ENCODE data around the gene DCAF11. TPM values are rescaled to one million over a fixed set of nuclear protein-coding genes. Genes with fewer than 3 reads are reported as not detected.
A peak's percentile ranks its signal among the peaks of the same experiment; 100 is the strongest.

DCAF11 gene
- total and polyA plus RNA-seq, 2 of the 13 experiments (the other 11 are each of a cell fraction or from before 2014, with no cell fraction given): 150 to 257 TPM

- TF ChIP-seq ONECUT2 (CRISPR knock-in tag; IDR thresholded peaks at IDR 0.05): no peak; the same call in 1 of the 2 replicates
- TF ChIP-seq ZNF878 (CRISPR knock-in tag; IDR thresholded peaks at IDR 0.05): no peak
- no peak for TF ChIP-seq REXO4 (CRISPR knock-in tag; IDR thresholded peaks at IDR 0.05; ENCODE audit: borderline replicate concordance)
- no peak; the same call in 1 of the 2 replicates for TF ChIP-seq RFX3 (CRISPR knock-in tag; IDR thresholded peaks at IDR 0.05)
- no peak; the same call in 1 of the 2 replicates for TF ChIP-seq BORCS8-MEF2B (CRISPR knock-in tag; IDR thresholded peaks at IDR 0.05)
- peak; percentile 93 for TF ChIP-seq ZNF331 (CRISPR knock-in tag; IDR thresholded peaks at IDR 0.05)
- no peak; the same call in 1 of the 2 replicates for TF ChIP-seq ZNF879 (CRISPR knock-in tag; IDR thresholded peaks at IDR 0.05)
- no peak for TF ChIP-seq HES4 (CRISPR knock-in tag; IDR thresholded peaks at IDR 0.05; ENCODE audit: borderline replicate concordance)
- peak; percentile 100 for TF ChIP-seq IRF2 (CRISPR knock-in tag; IDR thresholded peaks at IDR 0.05)
- peak; percentile 62; the same call in 1 of the 2 replicates for TF ChIP-seq SNAPC2 (CRISPR knock-in tag; IDR thresholded peaks at IDR 0.05)
- TF ChIP-seq SSRP1 (CRISPR knock-in tag; IDR thresholded peaks at IDR 0.05): no peak
- TF ChIP-seq PREB (CRISPR knock-in tag; IDR thresholded peaks at IDR 0.05): no peak
- no peak for TF ChIP-seq STAT6 (CRISPR knock-in tag; IDR thresholded peaks at IDR 0.05; ENCODE audit: borderline replicate concordance)
- TF ChIP-seq RBFOX2 (IDR thresholded peaks at IDR 0.05; ENCODE audit: low read depth, low read length): peak; percentile 98
- no peak for TF ChIP-seq PAF1 (CRISPR knock-in tag; IDR thresholded peaks at IDR 0.05)
- no peak for TF ChIP-seq SYNCRIP (IDR thresholded peaks at IDR 0.05; ENCODE audit: insufficient read depth, low read depth, low read length)
- TF ChIP-seq ZNF816 (CRISPR knock-in tag; IDR thresholded peaks at IDR 0.05; ENCODE audit: borderline replicate concordance): no peak
- no peak for TF ChIP-seq BHLHE40 (IDR thresholded peaks at IDR 0.05; ENCODE audit: low read length)
- TF ChIP-seq ZKSCAN5 (CRISPR knock-in tag; IDR thresholded peaks at IDR 0.05): peak; percentile 28; the same call in 1 of the 2 replicates
- TF ChIP-seq SPEN (CRISPR knock-in tag; IDR thresholded peaks at IDR 0.05; ENCODE audit: low read depth): peak; percentile 70
- TF ChIP-seq ZNF572 (CRISPR knock-in tag; IDR thresholded peaks at IDR 0.05): no peak
- TF ChIP-seq MAF1 (CRISPR knock-in tag; IDR thresholded peaks at IDR 0.05; ENCODE audit: borderline replicate concordance): peak; percentile 89
- TF ChIP-seq ZNF770 (CRISPR knock-in tag; IDR thresholded peaks at IDR 0.05): no peak
- TF ChIP-seq ZNF124 (CRISPR knock-in tag; IDR thresholded peaks at IDR 0.05): no peak
- TF ChIP-seq KDM2A (CRISPR knock-in tag; IDR thresholded peaks at IDR 0.05; ENCODE audit: borderline replicate concordance, low read depth): peak; percentile 82
- peak; percentile 97 for TF ChIP-seq ZNF776 (CRISPR knock-in tag; IDR thresholded peaks at IDR 0.05)
- TF ChIP-seq NFIC (IDR thresholded peaks at IDR 0.05; ENCODE audit: low read length): no peak
These were observed 21.5 kb downstream of the DCAF11 start, which contains the start of gene PSME1 (continued) for GRCh38 chr14:24135834-24136683.
